NCI-H748 treated with DMSO at 0.1 percent for 48 hours (cell line): ENCODE results near the gene NFXL1.

Experiments
- DNase-seq: peaks from one replicate; lab custom pipeline; 2025; lab: John Stamatoyannopoulos, UW

Gene NFXL1

GRCh38 chr4:47831026-47831679 lies 83.2 kb downstream of the NFXL1 start:
- DNase-seq = no peak

DNA sequence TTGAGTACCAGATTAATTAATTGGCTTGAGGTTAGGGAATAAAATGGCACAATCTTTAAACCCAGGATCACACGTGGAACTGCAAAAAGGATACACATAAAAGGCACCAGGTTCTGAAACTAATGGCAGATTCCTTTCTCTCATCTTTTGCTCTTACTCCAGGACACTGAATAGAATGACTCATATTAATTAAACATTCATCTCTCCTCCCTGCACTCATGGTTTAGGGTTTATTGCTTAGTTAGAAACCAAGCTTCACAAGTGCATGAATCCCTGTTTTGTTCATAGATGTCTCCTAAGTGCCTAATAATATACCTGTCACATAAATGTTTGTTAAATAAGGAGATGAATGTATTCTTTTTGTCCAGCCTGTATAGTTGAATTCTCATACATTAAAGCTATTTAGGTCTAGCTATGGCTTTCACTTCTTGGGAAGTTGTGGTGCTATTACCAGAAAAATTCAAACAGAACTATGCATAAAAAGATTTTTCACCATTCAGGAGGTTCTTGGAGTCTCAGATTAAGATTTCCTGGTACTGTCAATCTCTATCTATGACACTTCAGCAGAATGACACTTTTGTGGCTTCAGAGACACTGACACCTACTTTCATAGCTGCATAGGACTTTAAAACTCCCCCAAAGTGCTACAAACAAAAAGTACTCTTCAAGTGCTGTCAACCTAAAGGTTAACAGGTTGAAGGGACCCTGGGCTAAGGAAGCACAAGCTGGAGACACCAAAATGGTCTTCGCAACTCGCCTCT lies 83.9 kb downstream of the NFXL1 start:
- no peak for DNase-seq

DNA sequence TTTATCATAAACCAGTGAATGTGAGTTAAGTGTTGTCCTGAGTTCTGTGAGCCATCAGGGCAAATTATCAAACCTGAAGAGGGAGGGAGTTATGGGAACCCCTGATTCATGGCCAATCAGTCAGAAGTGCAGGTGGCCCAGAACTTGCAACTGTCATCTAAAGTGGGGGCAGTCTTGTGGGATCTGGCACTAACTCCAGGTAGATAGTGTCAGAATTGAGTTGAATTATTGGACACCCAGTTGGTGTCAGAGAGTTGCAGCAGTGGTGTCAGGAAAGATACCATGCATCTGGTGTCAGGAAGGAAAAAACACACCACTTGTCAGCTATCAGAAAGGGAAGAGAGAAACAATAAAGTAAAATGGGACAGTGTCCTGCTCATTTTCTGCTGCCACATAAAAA lies 84.9 kb downstream of the NFXL1 start:
- no peak for DNase-seq

DNA sequence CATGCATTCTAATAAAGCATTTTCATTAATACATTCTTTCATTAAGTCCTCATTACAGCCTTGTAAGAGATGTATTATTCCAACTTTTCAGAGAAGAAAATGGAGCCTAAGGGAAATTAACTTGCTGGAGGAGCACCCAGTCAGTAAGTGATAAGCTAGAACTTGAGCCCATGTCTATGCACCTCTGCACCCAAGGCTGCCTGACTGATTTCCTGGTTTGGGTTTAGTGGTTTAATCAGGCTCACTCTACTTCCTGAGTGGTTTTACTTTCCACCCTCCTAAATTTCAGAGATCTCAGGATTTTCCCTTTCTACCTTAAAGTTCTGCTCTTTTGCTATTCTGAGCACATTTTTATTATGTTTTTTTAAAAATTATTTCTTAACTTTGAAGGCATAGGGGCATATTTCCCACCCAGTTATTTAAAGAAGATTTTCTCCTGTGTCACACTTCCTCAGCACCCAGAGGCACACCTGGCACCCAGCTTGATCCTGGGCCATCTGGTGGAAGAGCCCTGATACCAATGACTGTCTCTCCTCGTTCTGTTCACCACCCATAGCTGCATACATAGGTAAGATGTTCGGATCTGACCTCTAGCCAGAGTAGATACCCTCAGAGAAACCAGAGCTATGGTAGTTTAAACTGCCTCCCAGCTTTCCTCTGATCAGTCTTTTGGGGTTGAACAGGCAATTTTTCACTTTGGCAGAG lies 86.9 kb downstream of the NFXL1 start:
- DNase-seq = no peak

GRCh38 chr4:47824840-47825239 lies 89.5 kb downstream of the NFXL1 start:
- DNase-seq = no peak

GRCh38 chr4:47819178-47819577 lies 95.2 kb downstream of the NFXL1 start:
- no peak for DNase-seq

DNA sequence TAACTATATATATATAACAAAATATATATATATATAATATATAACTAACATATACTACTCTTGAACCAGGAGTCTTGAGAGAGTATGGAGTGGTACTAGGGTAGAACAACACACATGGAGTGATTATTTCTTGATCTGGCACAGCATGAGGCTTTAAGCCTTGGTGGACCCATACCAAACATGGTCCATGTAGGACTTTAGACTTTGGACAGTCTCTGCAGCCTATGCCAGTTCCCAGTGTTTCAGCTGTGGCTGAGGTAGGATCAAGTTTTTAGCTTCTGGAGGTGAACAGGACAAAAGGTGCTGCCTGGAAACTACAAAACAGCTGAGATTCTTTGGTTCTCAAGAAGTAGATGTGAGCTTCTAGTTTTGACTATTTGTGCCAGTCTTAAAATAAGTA lies 97.1 kb downstream of the NFXL1 start:
- DNase-seq = no peak

DNA sequence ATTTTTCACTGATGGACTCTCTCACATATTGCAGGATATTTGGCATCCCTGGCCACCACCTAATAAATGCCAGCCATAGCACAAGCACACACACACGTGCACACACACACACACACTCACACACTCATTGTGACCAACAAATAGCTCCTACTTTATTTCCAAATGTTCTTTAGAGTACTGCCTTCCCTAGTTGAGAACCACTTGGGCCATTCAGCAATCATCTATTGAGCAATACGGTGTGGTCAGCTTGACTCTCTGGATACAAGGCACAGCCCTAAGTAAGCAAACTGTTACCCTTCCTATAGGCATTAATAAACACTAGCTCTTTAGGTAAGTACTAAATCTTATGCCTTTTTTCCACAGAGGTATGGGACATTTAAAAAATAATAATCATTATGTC lies 97.6 kb downstream of the NFXL1 start:
- DNase-seq = no peak

- DNase-seq = no peak
These were observed 99.6 kb downstream of the NFXL1 start for GRCh38 chr4:47814618-47815295.

DNA sequence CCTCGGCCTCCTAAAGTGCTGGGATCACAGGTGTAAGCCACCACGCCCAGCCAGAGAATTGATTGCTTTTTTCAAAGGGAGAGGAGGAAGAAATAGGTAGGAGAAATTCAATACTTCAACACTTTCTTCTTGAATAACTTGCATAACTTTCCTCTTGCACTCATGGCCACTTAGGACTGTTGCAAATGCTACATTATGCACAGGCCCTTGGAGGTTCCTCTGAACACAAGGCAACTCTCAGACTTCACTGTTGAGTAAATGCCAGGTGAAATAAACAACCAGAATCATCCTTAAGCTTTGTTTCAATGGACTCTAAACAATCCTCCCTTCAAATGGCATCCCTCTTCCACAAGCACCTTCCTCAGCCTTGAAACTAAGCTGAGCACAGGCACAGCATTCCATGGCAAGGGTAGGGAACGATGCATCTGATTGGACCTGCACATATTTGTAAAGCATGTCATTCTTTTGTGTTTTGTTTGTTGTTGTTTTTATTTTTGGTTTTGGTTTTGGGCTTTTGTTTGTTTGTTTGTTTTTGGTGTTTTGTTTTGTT lies 104.7 kb downstream of the NFXL1 start:
- DNase-seq = no peak

- DNase-seq = no peak
These were observed 109.8 kb downstream of the NFXL1 start for GRCh38 chr4:47804598-47804997.

- no peak for DNase-seq
These were observed 112.8 kb downstream of the NFXL1 start for GRCh38 chr4:47801481-47802002.

GRCh38 chr4:47798165-47798564 lies 116.2 kb downstream of the NFXL1 start:
- DNase-seq = no peak
